SH-SY5Y (cell line): ENCODE results near the gene DAAM1.

Source experiments
- GATA2 ChIP-seq: IDR thresholded peaks from 2 replicates; pipeline ENCODE4 v1.6.1; 2011; ENCODE audit warnings: mild to moderate bottlenecking, low read depth, low read length
- GATA3 ChIP-seq: IDR thresholded peaks from 2 replicates; pipeline ENCODE4 v1.6.1; 2011; ENCODE audit warnings: low read depth, mild to moderate bottlenecking, low read length, moderate library complexity

DNA sequence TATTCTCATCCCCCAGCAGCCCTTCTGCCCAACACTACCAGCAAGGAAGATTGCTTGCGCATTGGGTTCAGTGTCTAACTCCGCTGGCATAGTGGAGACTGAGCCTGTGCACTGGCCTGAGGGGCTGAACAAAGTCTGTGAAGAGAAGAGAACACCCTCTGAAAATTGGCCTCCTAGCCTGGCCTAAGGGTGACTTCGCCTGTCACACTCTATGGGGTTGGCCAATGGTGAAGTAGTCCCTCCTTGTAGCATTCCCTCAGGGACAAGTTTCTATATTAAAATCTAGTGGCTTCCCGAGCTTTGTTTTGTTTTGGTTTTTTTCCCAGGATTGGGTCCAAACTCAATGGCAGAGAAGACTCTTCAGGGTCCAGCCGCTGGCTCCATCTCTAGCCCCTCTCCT lies 49.1 kb upstream of the DAAM1 start:
- no peak for TF ChIP-seq GATA2
- no peak for TF ChIP-seq GATA3
